ENCODE results near the gene CACNA2D3. TPM values are rescaled to one million over a fixed set of nuclear protein-coding genes. Genes with fewer than 3 reads are reported as not detected.

CACNA2D3 gene
- total RNA-seq, 2 donors from 2014 or later, result 0.97 TPM; not detected in 1

DNA sequence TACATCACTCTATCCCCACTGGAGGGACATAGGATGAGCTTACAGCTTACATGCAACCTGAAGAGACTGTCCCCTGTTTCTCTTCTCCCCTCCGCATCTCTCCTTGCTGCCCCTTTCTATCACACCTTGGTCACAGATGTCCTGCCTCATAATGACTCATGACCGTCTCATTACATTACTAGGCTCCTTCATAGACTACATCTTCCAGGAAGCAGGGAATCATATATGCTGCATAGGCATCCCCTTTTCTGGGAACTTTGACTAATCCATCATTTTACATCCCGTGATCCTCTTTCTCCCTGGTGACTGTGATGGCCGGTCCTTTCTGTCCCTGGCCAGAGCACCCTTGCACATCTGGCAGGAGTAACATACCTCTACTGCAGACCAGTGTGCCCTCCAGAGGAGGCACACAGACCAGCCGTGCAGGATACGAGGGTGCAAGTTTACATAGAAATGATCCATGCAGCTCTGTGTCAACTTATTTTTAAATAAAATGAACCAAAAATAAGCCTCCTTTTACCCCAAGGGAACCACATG is 188.9 kb downstream of the CACNA2D3 start:
- no peak overlapping the region for H3K4me3 ChIP-seq (ENCODE audit: low read length)
- H3K9me3 Mint-ChIP-seq, result peaks cover 4% of the 10 kb centered on the region
- H3K36me3 ChIP-seq (ENCODE audit: control insufficient read depth, insufficient read depth, low read length), result no peaks in the 10 kb centered on the region
- no peaks in the 10 kb centered on the region for H3K27me3 Mint-ChIP-seq (ENCODE audit: insufficient read depth)
- no peak for TF ChIP-seq CTCF (conservative IDR thresholded peaks at IDR 0.05)
- H3K4me1 Mint-ChIP-seq, result peaks cover 23% of the 10 kb centered on the region
- no peak overlapping the region for H3K27ac ChIP-seq (ENCODE audit: low read depth, low read length)
- no peak overlapping the region for H3K9ac ChIP-seq (ENCODE audit: extremely low read depth, low read length, poor library complexity, severe bottlenecking)
- 92 to 95% methylated on average over 6 of the region's 6 CpGs for WGBS, 2 experiments (ENCODE audit: insufficient coverage in 1 of 2, insufficient read length in 1 of 2)
- H3K4me3 Mint-ChIP-seq, result no peak overlapping the region
- DNase-seq, result no peak
- H3K27me3 ChIP-seq (ENCODE audit: control insufficient read depth, insufficient read depth, low read length, poor library complexity, severe bottlenecking), result no peaks in the 10 kb centered on the region
- peaks cover 7% of the 10 kb centered on the region for H3K4me1 ChIP-seq (ENCODE audit: control insufficient read depth, insufficient read depth, low read length)
- no peaks in the 10 kb centered on the region for H3K9me3 ChIP-seq (ENCODE audit: control insufficient read depth, low read length)
- no peak overlapping the region for H3K27ac Mint-ChIP-seq
- no peaks in the 10 kb centered on the region for H3K36me3 Mint-ChIP-seq (ENCODE audit: low read depth)

DNA sequence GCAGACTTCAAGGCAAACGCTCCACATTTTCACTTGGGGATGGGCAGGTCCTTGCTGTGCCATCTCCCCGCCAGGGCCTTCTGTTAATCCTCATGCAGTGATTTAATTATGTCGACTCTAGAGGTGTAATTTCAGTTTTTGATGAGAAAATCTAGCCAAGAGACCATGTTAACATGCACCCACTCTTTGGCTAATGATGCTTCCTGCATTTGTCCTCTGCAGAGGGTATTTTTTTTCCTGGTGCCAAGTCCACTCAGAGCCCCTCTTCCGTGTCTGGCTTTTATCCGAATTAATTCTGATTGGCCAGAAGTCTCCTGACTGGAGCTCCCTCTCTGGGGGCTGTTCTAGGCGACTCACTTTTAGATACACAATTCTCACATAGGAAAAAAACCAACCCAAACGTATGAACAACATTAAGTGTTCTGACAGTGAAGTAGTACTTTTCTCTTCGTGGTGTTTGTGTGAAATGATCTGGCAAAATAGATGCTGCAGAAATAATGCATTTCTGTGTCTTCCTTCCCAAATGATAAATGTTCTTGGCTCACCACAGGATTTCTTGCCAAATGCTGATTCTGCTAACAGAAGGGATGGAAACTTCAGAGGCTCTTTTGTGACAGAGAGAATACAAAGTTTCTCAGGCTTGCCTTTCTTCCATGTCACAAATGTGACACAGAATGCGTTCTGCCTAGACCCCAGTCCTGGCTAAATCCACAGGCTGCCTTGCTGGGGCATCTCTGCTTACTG is 190.0 kb downstream of the CACNA2D3 start:
- Histone ChIP-seq H3K4me1 (ENCODE audit: control insufficient read depth, insufficient read depth, low read length) (peaks cover 4% of the 10 kb centered on the region), H3K27me3 (ENCODE audit: control insufficient read depth, insufficient read depth, low read length, poor library complexity, severe bottlenecking) (no peaks in the 10 kb centered on the region), H3K9ac (ENCODE audit: extremely low read depth, low read length, poor library complexity, severe bottlenecking) (no peak overlapping the region), H3K4me3 (ENCODE audit: low read length) (no peak overlapping the region), H3K9me3 (ENCODE audit: control insufficient read depth, low read length) (no peaks in the 10 kb centered on the region), H3K36me3 (ENCODE audit: control insufficient read depth, insufficient read depth, low read length) (no peaks in the 10 kb centered on the region), H3K27ac (ENCODE audit: low read depth, low read length) (no peak overlapping the region)
- WGBS, 2 experiments (ENCODE audit: insufficient coverage in 1 of 2, insufficient read length in 1 of 2), result 90 to 91% methylated on average over 6 to 9 of the region's 9 CpGs
- H3K36me3 Mint-ChIP-seq (ENCODE audit: low read depth), result no peaks in the 10 kb centered on the region
- no peak for TF ChIP-seq CTCF (conservative IDR thresholded peaks at IDR 0.05)
- no peak for DNase-seq
- H3K4me3 Mint-ChIP-seq, result no peak overlapping the region
- H3K27me3 Mint-ChIP-seq (ENCODE audit: insufficient read depth), result no peaks in the 10 kb centered on the region
- H3K4me1 Mint-ChIP-seq, result peaks cover 14% of the 10 kb centered on the region
- no peak overlapping the region for H3K27ac Mint-ChIP-seq
- peaks cover 4% of the 10 kb centered on the region for H3K9me3 Mint-ChIP-seq

DNA sequence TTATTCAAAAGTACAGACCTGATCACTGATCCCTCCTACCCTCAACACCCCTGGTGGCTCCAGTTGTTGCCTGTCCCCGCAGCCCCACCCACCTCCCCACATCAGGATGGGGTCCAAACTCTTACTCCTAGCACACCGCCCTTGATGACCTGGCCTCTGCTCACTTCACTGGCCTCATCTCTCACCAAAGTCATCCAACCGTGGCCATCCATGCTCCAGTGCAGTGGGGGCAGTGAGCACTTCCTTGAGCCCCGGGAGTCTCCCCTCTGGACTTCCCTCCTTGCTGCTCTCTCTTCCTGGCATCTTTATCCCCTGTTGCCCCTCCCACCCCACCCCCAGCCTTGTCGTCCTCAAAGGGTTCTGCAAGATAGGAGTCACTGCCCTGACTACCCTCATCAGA is 191.1 kb downstream of the CACNA2D3 start:
- TF ChIP-seq CTCF (conservative IDR thresholded peaks at IDR 0.05), result no peak
- peaks cover 1% of the 10 kb centered on the region for H3K9me3 Mint-ChIP-seq

More for the DNA sequence above, 191.1 kb downstream of the CACNA2D3 start:
- no peak overlapping the region for H3K9ac ChIP-seq (ENCODE audit: extremely low read depth, low read length, poor library complexity, severe bottlenecking)
- H3K27ac ChIP-seq (ENCODE audit: low read depth, low read length), result no peak overlapping the region
- H3K9me3 ChIP-seq (ENCODE audit: control insufficient read depth, low read length), result no peaks in the 10 kb centered on the region
- no peak overlapping the region for H3K4me3 ChIP-seq (ENCODE audit: low read length)
- Mint-ChIP-seq H3K27ac (no peak overlapping the region), H3K36me3 (ENCODE audit: low read depth) (no peaks in the 10 kb centered on the region), H3K4me1 (peaks cover 6% of the 10 kb centered on the region), H3K27me3 (ENCODE audit: insufficient read depth) (no peaks in the 10 kb centered on the region), H3K4me3 (no peak overlapping the region)
- H3K4me1 ChIP-seq (ENCODE audit: control insufficient read depth, insufficient read depth, low read length), result no peaks in the 10 kb centered on the region
- no peaks in the 10 kb centered on the region for H3K36me3 ChIP-seq (ENCODE audit: control insufficient read depth, insufficient read depth, low read length)
- no peak for DNase-seq
- H3K27me3 ChIP-seq (ENCODE audit: control insufficient read depth, insufficient read depth, low read length, poor library complexity, severe bottlenecking), result no peaks in the 10 kb centered on the region
- WGBS, 2 experiments (ENCODE audit: insufficient coverage in 1 of 2, insufficient read length in 1 of 2), result 83 to 92% methylated on average over 2 to 5 of the region's 5 CpGs

Data from endodermal cell (in vitro differentiated cells).